Sigmoid colon (tissue), 4 donors: ENCODE results near the gene PDE4DIP.
"Not testable (repeated sequence)": the region's sequence is repeated elsewhere in the genome, so short reads cannot be mapped to it uniquely, and the experiment has no call there.

Experiments
- EP300 ChIP-seq, 4 donors: sonication (generic); formaldehyde crosslinking; IDR thresholded peaks; one replicate each; pipeline ENCODE4 v1.6.1; 2017; ENCODE audit warnings: antibody characterized with exemption in 4 of 4
- POLR2A ChIP-seq, 2 donors: fragments of 450-650 bp; IDR thresholded peaks; one replicate each; pipeline ENCODE4 v1.6.1; 2016; ENCODE audit warnings: antibody characterized with exemption in 2 of 2, mild to moderate bottlenecking in 2 of 2, moderate library complexity in 2 of 2

- TF ChIP-seq POLR2A, EP300 (IDR thresholded peaks at IDR 0.05): not testable (repeated sequence)
Observed at GRCh38 chr1:148879812-148880416, 35.7 kb downstream of the PDE4DIP start.
